Activated CD8-positive, alpha-beta memory T cell treated with anti-CD3 and anti-CD28 coated beads, Interleukin-2, amount 50 U/mL, for 24 hours (primary cell): Measurements from ENCODE around the gene MC3R.

ENCODE experiments used
- DNase-seq: peaks from one replicate; pipeline ENCODE4 v3.0.0-alpha.2; 2020; ENCODE audit errors: extremely low read depth

MC3R gene

GRCh38 chr20:56249956-56250355, 1.4 kb downstream of the MC3R start:
- DNase-seq, result no peak

DNA sequence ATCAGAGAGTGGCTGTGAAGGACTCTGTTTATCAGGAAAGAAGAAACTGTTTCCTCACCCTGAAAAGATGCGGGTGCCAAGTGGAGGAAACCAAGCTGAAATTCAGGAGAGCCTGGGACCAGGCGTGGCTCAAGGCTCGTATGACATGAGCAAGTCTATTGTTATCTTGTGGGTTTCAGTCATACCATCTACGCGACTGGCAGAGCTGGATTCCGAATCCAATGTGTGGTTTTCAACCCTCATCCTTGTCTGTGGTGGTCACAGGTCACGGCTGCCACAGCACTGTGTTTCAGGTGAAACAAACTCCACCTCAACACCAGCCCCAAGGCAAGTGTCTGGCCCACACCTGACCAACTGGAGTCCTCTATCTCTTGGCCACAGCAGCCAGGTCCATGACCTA, 9.1 kb downstream of the MC3R start:
- DNase-seq, result no peak

DNA sequence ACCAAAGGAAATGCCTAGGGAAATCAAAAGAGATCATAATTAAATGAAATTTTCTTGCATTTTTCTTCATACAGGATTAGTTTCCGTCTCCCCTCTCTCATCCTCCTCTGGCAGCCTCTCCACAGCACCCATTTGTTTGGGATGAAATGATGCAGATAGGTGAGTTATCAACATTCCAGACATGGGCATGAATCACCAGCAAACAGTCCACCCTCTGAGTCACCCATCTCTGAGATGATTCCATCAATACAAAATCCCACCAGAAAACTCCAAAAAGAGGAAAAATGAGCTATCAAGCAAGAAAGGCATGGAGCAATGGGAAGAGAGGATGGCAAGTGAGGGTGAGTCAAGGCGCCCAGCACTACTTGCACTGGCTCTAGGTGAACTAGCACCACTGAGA, 11.4 kb downstream of the MC3R start:
- DNase-seq, result no peak

DNA sequence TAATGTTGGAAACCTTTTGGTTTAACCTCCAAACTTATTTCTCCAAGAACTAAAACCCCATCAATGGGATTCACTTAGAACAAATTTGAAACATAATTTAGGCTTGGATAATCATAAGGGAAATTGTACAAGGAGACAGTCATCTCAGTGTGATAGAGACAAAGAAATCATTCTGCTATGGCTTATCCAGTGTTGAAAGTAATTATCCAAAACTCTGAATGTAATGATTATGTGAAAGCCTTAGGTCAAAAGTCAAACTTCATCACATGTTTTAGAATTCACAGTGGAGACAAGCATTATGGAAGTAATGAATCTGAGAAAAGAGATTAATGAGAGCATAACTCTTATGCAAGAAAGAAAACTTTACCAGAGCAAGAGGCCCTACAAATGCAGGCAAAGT, 20.0 kb downstream of the MC3R start:
- no peak for DNase-seq

- DNase-seq, result no peak
Observed at GRCh38 chr20:56271974-56272373, 23.4 kb downstream of the MC3R start.

DNA sequence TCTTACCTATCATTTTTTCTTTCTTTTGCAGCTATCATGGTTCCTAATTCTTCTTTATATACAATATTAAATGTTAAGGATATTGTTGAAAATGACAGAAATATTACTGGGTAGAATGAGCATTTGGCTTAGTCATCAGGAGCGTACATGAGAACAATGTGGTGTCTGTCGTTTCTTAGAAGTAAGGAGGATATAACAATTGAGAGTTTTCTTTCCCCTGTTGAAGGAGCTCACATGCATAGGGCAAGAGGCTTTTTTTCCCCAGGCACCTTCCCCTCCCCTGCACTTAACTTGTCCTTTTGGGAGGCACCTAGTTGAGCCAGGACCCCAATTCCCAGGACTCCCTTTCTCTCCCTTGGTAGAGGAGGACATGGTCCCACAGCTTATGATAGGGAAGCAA, 25.0 kb downstream of the MC3R start:
- no peak for DNase-seq

DNA sequence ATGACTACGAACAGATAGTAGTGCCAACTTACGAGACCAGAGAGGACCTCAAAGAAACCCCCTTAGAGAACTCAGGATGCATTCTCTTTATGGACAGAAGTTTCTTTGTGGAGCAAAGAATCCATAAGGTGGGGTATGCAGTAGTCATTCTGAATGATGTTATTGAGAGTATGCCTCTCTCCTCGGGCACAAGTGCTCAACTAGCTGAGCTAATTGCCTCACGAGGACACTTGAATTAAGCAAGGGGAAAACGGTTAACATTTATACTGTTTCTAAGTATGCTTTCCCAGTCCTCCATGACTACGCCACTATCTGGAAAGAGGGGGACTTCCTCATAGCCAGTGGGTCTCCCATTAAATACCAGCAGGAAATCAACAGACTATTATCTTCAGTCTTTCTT, 25.6 kb downstream of the MC3R start:
- DNase-seq, result no peak

GRCh38 chr20:56278196-56278595, 29.7 kb downstream of the MC3R start:
- DNase-seq, result no peak

DNA sequence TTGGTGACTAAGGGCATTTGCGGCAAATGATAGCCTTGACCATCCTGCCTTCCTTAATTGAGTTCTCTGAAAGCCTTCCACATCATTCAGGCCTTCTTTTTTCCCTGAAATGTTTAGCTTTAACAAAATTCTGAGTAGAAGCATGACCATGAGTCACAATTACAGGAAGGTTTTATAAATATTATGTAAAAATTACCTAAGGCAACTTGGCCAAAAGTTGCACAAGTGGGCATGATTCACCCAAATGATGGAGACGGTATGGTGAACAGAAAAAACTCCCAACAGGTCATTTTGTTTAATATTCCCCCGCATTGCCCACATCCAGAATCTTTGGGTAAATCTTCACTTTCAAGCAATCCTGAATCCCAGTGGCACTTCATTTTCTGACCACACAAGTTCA, 37.0 kb downstream of the MC3R start:
- DNase-seq, result no peak

DNA sequence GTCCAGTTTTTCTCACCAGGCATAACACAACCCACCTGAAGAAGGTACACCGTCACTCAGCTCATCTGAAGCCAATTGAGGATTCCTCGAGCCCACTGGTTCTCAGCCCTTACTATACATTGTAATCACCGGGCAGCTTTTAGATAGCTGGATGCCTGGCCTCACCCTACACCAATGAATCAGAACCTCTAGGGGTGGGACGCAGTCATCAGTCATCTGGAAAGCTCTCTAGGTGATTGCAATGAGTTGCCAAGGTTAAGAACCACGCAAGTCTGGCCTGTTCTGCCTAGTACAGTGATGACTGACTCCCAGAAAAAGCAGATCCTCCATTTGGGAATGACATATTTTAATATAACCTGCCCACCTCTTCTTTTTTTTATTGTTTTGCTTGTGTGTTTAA, 41.1 kb downstream of the MC3R start:
- no peak for DNase-seq

DNA sequence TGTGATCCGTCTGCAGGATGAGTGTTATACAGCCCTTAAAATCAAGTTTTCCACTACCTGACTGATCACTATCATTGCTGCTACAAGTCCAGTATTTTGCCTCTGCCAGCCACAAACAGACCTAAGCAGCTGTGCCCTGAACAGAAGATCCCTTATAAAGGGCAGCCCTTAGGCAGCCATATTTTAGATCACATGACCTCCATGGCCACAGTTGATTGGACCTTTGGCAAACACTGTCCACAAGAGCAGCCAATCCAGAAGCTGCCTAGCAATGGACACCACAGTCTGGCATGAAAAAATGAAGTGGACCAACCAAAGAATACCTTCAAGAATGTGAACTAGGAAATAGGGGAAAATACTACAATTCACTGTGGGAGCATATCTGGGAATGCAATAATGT, 50.8 kb downstream of the MC3R start:
- no peak for DNase-seq
